ENCODE measurements around the gene CLEC2D.

The CLEC2D gene

DNA sequence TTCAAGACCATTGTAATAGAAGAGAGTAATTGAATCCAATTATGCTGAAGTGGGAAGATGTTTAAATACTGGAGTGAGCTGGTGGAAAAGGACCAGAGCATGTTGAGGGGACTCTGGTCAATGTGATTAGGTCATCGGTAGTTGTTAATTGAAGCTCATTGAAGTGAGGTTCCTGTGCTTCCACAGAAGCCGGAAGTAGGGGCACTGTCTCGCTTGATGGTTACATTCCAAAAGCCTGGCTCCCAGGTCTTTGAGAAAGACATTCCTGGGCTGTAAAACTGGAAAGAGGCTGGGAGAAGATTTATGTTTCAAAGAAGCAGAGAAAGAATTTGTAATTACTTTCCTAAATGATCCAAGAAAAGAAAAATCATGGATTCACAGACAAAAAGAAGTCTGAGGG, 75.7 kb downstream of the CLEC2D start:
- no peak overlapping the region for H3K4me3 Mint-ChIP-seq
- H3K9me3 Mint-ChIP-seq, result peaks cover 2% of the 10 kb centered on the region
- ATAC-seq (no peak), DNase-seq (ENCODE audit: low spot score in 2 of 2) (no peak)
- H3K27ac Mint-ChIP-seq, result no peak overlapping the region
- peaks cover 7% of the 10 kb centered on the region for H3K36me3 Mint-ChIP-seq
- H3K4me1 Mint-ChIP-seq, result peaks cover 38% of the 10 kb centered on the region
